ENCODE results near the gene PQBP1.

DNA sequence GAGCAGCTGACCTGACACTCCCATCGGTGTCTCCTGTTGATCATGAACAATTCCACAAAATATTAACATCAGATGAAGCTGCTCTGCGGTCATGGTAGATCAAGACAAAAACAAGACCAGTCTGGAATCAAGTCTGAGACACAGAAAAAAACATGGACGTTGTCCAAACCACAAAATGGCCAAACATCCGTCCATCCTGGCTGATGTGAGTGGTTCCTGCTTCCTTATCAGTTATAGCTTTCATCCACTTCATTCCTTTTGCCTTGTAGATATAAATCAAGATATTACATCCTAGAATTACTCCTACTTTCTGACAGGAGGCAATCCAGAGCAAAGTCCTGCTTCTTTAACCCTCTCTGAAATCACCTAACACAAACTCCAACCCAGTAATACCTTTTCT is 33.5 kb upstream of the PQBP1 start:
- no peak for TF ChIP-seq POLR2A (IDR thresholded peaks at IDR 0.05)
- TF ChIP-seq, protein P1, sequence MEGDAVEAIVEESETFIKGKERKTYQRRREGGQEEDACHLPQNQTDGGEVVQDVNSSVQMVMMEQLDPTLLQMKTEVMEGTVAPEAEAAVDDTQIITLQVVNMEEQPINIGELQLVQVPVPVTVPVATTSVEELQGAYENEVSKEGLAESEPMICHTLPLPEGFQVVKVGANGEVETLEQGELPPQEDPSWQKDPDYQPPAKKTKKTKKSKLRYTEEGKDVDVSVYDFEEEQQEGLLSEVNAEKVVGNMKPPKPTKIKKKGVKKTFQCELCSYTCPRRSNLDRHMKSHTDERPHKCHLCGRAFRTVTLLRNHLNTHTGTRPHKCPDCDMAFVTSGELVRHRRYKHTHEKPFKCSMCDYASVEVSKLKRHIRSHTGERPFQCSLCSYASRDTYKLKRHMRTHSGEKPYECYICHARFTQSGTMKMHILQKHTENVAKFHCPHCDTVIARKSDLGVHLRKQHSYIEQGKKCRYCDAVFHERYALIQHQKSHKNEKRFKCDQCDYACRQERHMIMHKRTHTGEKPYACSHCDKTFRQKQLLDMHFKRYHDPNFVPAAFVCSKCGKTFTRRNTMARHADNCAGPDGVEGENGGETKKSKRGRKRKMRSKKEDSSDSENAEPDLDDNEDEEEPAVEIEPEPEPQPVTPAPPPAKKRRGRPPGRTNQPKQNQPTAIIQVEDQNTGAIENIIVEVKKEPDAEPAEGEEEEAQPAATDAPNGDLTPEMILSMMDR (IDR thresholded peaks at IDR 0.05): no peak

Measured in thyroid gland (tissue), 4 donors.